ENCODE data around the gene FOXG1.

FOXG1 gene

GRCh38 chr14:28766469-28766955 lies at the start of gene FOXG1:
TSS of gene FOXG1 (plus strand) at chr14:28766787. CDS start at chr14:28767280, 493 bp downstream.
- DNase-seq = no peak

GRCh38 chr14:28719130-28719529 lies 47.5 kb upstream of the FOXG1 start:
- DNase-seq = no peak

GRCh38 chr14:28731358-28731757 lies 35.2 kb upstream of the FOXG1 start:
- no peak for DNase-seq

- DNase-seq = no peak
These were observed 24.3 kb upstream of the FOXG1 start for GRCh38 chr14:28742171-28742846.

GRCh38 chr14:28744126-28744525 lies 22.5 kb upstream of the FOXG1 start:
- no peak for DNase-seq

- DNase-seq = no peak
These were observed 21.4 kb upstream of the FOXG1 start for GRCh38 chr14:28745176-28745575.

GRCh38 chr14:28746247-28746646 lies 20.3 kb upstream of the FOXG1 start:
- no peak for DNase-seq

GRCh38 chr14:28751467-28752058 lies 15.0 kb upstream of the FOXG1 start:
- DNase-seq = no peak

- DNase-seq = no peak
These were observed 12.2 kb upstream of the FOXG1 start for GRCh38 chr14:28754209-28754985.

- no peak for DNase-seq
These were observed 11.3 kb upstream of the FOXG1 start for GRCh38 chr14:28755198-28755815.

- no peak for DNase-seq
These were observed 10.7 kb upstream of the FOXG1 start for GRCh38 chr14:28755884-28756268.

GRCh38 chr14:28756269-28756883 lies 10.2 kb upstream of the FOXG1 start:
- no peak for DNase-seq

- no peak for DNase-seq
These were observed 9.6 kb upstream of the FOXG1 start for GRCh38 chr14:28756884-28757570.

- DNase-seq = no peak
These were observed 8.8 kb upstream of the FOXG1 start for GRCh38 chr14:28757786-28758185.

GRCh38 chr14:28758253-28758884 lies 8.2 kb upstream of the FOXG1 start:
- DNase-seq = no peak

GRCh38 chr14:28758885-28759652 lies 7.5 kb upstream of the FOXG1 start:
- no peak for DNase-seq

- DNase-seq = no peak
These were observed 6.8 kb upstream of the FOXG1 start for GRCh38 chr14:28759653-28760313.

- no peak for DNase-seq
These were observed 6.1 kb upstream of the FOXG1 start for GRCh38 chr14:28760431-28760996.

- no peak for DNase-seq
These were observed 4.9 kb upstream of the FOXG1 start for GRCh38 chr14:28761438-28762291.

All from stimulated activated CD8-positive, alpha-beta memory T cell treated with anti-CD3 and anti-CD28 coated beads, Interleukin-4, amount 100 ng/mL, for 48 hours (primary cell).